SK-N-SH treated with all-trans-retinoic acid at 6 μM for 48 hours (cell line): ENCODE measurements around the gene FGF3.

Source experiments
- ATAC-seq: fragments of 200-7000 bp; cut with Tn5 transposase; 3 replicates; pipeline ENCODE4 v1.9.1; 2020; ENCODE audit warnings: mild to moderate bottlenecking, moderate library complexity
- ARNTL ChIP-seq: fragments of 450-650 bp; formaldehyde crosslinking; IDR thresholded peaks from 2 replicates; pipeline ENCODE4 v1.5.0; 2020; ENCODE audit warnings: low read depth, mild to moderate bottlenecking, moderate library complexity, borderline replicate concordance
- BACH2 ChIP-seq: fragments of 250-450 bp; sonication (Bioruptor Pico); IDR thresholded peaks from 2 replicates; pipeline ENCODE4 v1.9.0; 2021; ENCODE audit warnings: mild to moderate bottlenecking, borderline replicate concordance
- CREB5 ChIP-seq: fragments of 250-450 bp; sonication (Bioruptor Pico); IDR thresholded peaks from 2 replicates; pipeline ENCODE4 v1.5.1; 2020; ENCODE audit warnings: low read depth, mild to moderate bottlenecking, moderate library complexity
- CSDC2 ChIP-seq: fragments of 250-450 bp; sonication (Bioruptor Pico); IDR thresholded peaks from 2 replicates; pipeline ENCODE4 v1.5.0; 2020; ENCODE audit warnings: mild to moderate bottlenecking, moderate library complexity
- CSRNP3 ChIP-seq: fragments of 250-450 bp; sonication (Bioruptor Pico); IDR thresholded peaks from 2 replicates; pipeline ENCODE4 v1.5.1; 2021; ENCODE audit warnings: mild to moderate bottlenecking, moderate library complexity
- ESRRG ChIP-seq: fragments of 250-450 bp; sonication (Bioruptor Pico); IDR thresholded peaks from 2 replicates; pipeline ENCODE4 v1.6.1; 2021; ENCODE audit warnings: mild to moderate bottlenecking
- GLIS3 ChIP-seq: fragments of 250-450 bp; sonication (Bioruptor Pico); IDR thresholded peaks from 2 replicates; pipeline ENCODE4 v1.5.0; 2020; ENCODE audit warnings: mild to moderate bottlenecking, moderate library complexity
- ISL1 ChIP-seq: fragments of 250-450 bp; sonication (Bioruptor Pico); IDR thresholded peaks from 2 replicates; pipeline ENCODE4 v2.1.2; 2022; ENCODE audit warnings: mild to moderate bottlenecking, moderate library complexity
- OSR1 ChIP-seq: fragments of 250-450 bp; sonication (Bioruptor Pico); IDR thresholded peaks from 2 replicates; pipeline ENCODE4 v1.8.0; 2022; ENCODE audit warnings: moderate library complexity, mild to moderate bottlenecking, inconsistent platforms
- PATZ1 ChIP-seq: fragments of 250-450 bp; sonication (Bioruptor Pico); IDR thresholded peaks from 2 replicates; pipeline ENCODE4 v1.8.0; 2020; ENCODE audit warnings: mild to moderate bottlenecking, moderate library complexity, borderline replicate concordance
- POU6F1 ChIP-seq: fragments of 250-450 bp; sonication (Bioruptor Pico); IDR thresholded peaks from 2 replicates; pipeline ENCODE4 v1.8.0; 2021; ENCODE audit warnings: low read depth, mild to moderate bottlenecking, moderate library complexity, borderline replicate concordance
- PPARA ChIP-seq: fragments of 250-450 bp; sonication (Bioruptor Pico); IDR thresholded peaks from 2 replicates; pipeline ENCODE4 v1.5.0; 2020; ENCODE audit warnings: mild to moderate bottlenecking, borderline replicate concordance
- RARB ChIP-seq: fragments of 250-450 bp; sonication (Bioruptor Pico); IDR thresholded peaks from 2 replicates; pipeline ENCODE4 v1.8.0; 2021; ENCODE audit warnings: mild to moderate bottlenecking, moderate library complexity
- SNAI2 ChIP-seq: fragments of 250-450 bp; sonication (Bioruptor Pico); IDR thresholded peaks from 2 replicates; pipeline ENCODE4 v1.5.0; 2020; ENCODE audit warnings: mild to moderate bottlenecking, moderate library complexity
- TCF4 ChIP-seq: fragments of 250-450 bp; sonication (Bioruptor Pico); IDR thresholded peaks from 2 replicates; pipeline ENCODE4 v1.8.0; 2021; ENCODE audit warnings: mild to moderate bottlenecking, moderate library complexity, borderline replicate concordance
- TOX ChIP-seq: fragments of 250-450 bp; sonication (Bioruptor Pico); IDR thresholded peaks from 2 replicates; pipeline ENCODE4 v1.8.0; 2021; ENCODE audit warnings: mild to moderate bottlenecking, moderate library complexity, borderline replicate concordance
- TSHZ2 ChIP-seq: fragments of 250-450 bp; sonication (Bioruptor Pico); IDR thresholded peaks from 2 replicates; pipeline ENCODE4 v1.5.0; 2020; ENCODE audit warnings: mild to moderate bottlenecking, moderate library complexity
- ZC3H10 ChIP-seq: fragments of 250-450 bp; sonication (Bioruptor Pico); IDR thresholded peaks from 2 replicates; pipeline ENCODE4 v1.5.1; 2021; ENCODE audit warnings: mild to moderate bottlenecking, moderate library complexity
- ZFP3 ChIP-seq: fragments of 250-450 bp; sonication (Bioruptor Pico); IDR thresholded peaks from 2 replicates; pipeline ENCODE4 v1.5.0; 2020; ENCODE audit warnings: mild to moderate bottlenecking, moderate library complexity
- ZFP30 ChIP-seq: fragments of 450-650 bp; formaldehyde crosslinking; IDR thresholded peaks from 2 replicates; pipeline ENCODE4 v1.5.0; 2022; ENCODE audit warnings: mild to moderate bottlenecking, moderate library complexity
- ZNF565 ChIP-seq: fragments of 450-650 bp; formaldehyde crosslinking; conservative IDR thresholded peaks from 2 replicates; pipeline ENCODE4 v1.5.0; 2020; ENCODE audit warnings: low read depth, mild to moderate bottlenecking, moderate library complexity
- ZNF70 ChIP-seq: fragments of 450-650 bp; formaldehyde crosslinking; IDR thresholded peaks from 2 replicates; pipeline ENCODE4 v1.5.0; 2020; ENCODE audit warnings: mild to moderate bottlenecking, moderate library complexity
- ZNF8 ChIP-seq: fragments of 450-650 bp; formaldehyde crosslinking; IDR thresholded peaks from 2 replicates; pipeline ENCODE4 v1.5.0; 2020; ENCODE audit warnings: mild to moderate bottlenecking, moderate library complexity

The FGF3 gene

GRCh38 chr11:69841170-69841858 lies 22.1 kb upstream of the FGF3 start:
- ATAC-seq: no peak
- TF ChIP-seq ARNTL (CRISPR knock-in tag): no peak
- no peak for TF ChIP-seq ZNF70
- TF ChIP-seq ZC3H10: no peak
- no peak for TF ChIP-seq POU6F1
- no peak for TF ChIP-seq TCF4 (CRISPR knock-in tag)
- TF ChIP-seq ZNF8 (CRISPR knock-in tag): no peak
- TF ChIP-seq ZFP30: no peak
- no peak for TF ChIP-seq RARB
- TF ChIP-seq OSR1 (CRISPR knock-in tag): no peak
- no peak for TF ChIP-seq ESRRG (CRISPR knock-in tag)
- TF ChIP-seq ZFP3: no peak
- no peak for TF ChIP-seq BACH2 (CRISPR knock-in tag)
- TF ChIP-seq PPARA (CRISPR knock-in tag): no peak
- no peak for TF ChIP-seq ISL1 (CRISPR knock-in tag)
- TF ChIP-seq CSRNP3 (CRISPR knock-in tag): no peak
- no peak for TF ChIP-seq CREB5 (CRISPR knock-in tag)
- TF ChIP-seq CSDC2 (CRISPR knock-in tag): no peak
- TF ChIP-seq SNAI2 (CRISPR knock-in tag): no peak
- TF ChIP-seq PATZ1 (CRISPR knock-in tag): no peak

GRCh38 chr11:69840371-69841169 lies 21.4 kb upstream of the FGF3 start:
- TF ChIP-seq CREB5 (CRISPR knock-in tag) (no peak), TOX (CRISPR knock-in tag) (no peak), ESRRG (CRISPR knock-in tag) (no peak), GLIS3 (CRISPR knock-in tag) (no peak), ZNF8 (CRISPR knock-in tag) (no peak), ARNTL (CRISPR knock-in tag) (no peak), ZFP30 (no peak), BACH2 (CRISPR knock-in tag) (no peak), CSRNP3 (CRISPR knock-in tag) (no peak), RARB (no peak), PPARA (CRISPR knock-in tag) (no peak), ZNF565 (CRISPR knock-in tag) (no peak), POU6F1 (no peak), SNAI2 (CRISPR knock-in tag) (no peak), TSHZ2 (CRISPR knock-in tag) (no peak), ISL1 (CRISPR knock-in tag) (no peak)
- ATAC-seq: no peak
